Fibroblast of pulmonary artery (primary cell): ENCODE results near the gene ARHGEF12.

ENCODE experiments used
- DNase-seq: peaks from one replicate; pipeline ENCODE4 v3.0.0-alpha.2; 2010; ENCODE audit warnings: low read depth
- H3K4me3 ChIP-seq: replicated peaks from 2 replicates; pipeline ENCODE4 v1.5.1; 2011; ENCODE audit warnings: low read depth, mild to moderate bottlenecking, control low read depth, low read length, moderate library complexity
- TF ChIP-seq, protein P1 (sequence below): IDR thresholded peaks from 2 replicates; pipeline ENCODE4 v1.5.1; 2011; ENCODE audit warnings: mild to moderate bottlenecking, control low read depth, low read length, inconsistent platforms; ENCODE audit errors: missing control alignments

ARHGEF12 gene

DNA sequence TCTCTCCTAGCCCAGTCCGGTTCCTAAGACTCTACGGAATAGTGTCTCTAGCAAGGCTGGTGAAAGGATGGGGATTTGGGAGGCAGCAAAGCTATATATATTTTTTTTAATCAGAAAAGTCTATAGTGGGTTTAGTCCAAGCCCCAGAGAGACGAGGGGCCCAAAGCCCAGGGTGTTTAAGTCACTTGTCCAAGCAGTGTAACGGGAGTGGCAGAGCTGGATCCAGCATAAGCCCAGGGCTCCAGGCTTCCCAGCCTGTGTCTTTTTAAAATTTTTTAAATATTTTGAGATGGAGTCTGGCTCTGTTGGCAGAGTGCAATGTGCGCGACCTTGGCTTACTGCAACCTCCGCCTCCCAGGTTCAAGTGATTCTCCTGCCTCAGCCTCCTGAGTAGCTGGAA is 182.1 kb downstream of the ARHGEF12 start:
- TF ChIP-seq, protein P1, sequence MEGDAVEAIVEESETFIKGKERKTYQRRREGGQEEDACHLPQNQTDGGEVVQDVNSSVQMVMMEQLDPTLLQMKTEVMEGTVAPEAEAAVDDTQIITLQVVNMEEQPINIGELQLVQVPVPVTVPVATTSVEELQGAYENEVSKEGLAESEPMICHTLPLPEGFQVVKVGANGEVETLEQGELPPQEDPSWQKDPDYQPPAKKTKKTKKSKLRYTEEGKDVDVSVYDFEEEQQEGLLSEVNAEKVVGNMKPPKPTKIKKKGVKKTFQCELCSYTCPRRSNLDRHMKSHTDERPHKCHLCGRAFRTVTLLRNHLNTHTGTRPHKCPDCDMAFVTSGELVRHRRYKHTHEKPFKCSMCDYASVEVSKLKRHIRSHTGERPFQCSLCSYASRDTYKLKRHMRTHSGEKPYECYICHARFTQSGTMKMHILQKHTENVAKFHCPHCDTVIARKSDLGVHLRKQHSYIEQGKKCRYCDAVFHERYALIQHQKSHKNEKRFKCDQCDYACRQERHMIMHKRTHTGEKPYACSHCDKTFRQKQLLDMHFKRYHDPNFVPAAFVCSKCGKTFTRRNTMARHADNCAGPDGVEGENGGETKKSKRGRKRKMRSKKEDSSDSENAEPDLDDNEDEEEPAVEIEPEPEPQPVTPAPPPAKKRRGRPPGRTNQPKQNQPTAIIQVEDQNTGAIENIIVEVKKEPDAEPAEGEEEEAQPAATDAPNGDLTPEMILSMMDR: no peak
- no peak overlapping the region for H3K4me3 ChIP-seq
- DNase-seq: no peak

DNA sequence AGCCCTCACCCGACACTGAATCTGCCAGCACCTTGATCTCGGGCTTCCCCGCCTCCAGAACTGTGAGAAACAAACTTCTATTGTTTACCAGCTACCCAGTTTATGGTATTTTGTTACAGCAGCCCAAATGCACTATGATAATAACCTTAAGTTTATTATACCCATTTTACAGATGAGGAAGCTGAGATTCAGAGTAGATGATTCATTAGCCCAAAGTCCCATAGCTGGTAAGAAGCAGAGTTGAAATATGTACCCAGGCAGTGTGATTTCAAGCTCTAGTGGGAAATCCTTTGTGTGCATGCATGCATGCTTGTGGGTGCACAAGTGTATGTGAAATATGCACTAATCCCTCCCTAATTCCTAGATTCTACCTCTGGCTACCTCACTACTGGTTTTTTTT is 183.3 kb downstream of the ARHGEF12 start:
- TF ChIP-seq, protein P1: no peak
- no peak overlapping the region for H3K4me3 ChIP-seq
- DNase-seq: no peak

DNA sequence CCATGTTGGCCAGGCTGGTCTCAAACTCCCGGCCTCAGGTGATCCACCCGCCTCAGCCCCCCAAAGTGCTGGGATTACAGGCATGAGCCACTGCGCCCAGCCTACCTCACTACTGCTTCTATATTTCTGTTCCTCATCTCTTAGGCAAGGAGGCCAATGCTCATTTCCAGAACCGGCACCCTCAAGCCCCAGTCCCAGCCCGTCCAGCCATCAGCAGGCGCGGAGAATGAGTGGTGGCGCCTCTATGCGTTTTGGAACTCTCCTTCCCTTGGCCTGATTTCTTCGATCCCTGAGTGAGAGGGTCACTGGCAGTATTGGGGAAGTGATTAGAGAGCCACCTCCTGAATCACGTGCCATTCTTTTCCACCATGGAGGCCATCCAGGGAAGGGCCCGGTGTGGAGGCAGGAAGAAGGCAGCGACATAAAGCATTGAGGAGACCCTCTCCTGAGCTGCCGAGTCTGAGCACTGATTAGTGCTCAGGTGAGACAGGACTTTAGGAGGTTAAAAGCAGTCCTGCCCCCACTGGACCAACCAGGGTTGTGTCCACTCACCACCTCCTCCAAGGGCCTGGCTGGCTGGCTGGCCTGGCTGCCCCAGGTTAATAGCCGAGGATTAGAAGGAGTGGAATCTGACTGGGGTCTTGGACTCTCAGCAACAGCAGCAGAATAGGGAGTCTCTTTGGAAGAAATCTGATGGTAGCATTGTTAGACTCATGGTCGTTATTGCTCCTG is 184.0 kb downstream of the ARHGEF12 start:
- TF ChIP-seq, protein P1: no peak
- H3K4me3 ChIP-seq: no peak overlapping the region
- DNase-seq: no peak

DNA sequence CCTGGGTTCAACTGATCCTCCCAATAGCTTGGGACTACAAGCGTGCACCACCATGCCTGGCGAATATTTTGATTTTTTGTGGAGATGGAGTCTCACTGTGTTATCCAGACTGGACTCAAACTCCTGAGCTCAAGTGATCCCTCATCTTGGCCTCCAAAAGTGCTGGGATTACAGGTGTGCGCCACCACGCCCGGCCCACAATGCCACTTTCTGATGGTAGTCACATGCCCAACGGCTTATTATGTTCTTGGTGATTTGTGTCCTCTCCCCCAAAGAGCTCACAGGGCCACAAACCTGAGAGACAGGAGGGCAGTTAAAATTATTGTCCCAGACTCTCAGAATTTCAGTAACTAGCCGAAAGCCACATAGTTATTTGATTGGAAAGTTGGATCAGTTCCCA is 185.0 kb downstream of the ARHGEF12 start:
- no peak overlapping the region for H3K4me3 ChIP-seq
- DNase-seq: no peak
- TF ChIP-seq, protein P1: no peak

DNA sequence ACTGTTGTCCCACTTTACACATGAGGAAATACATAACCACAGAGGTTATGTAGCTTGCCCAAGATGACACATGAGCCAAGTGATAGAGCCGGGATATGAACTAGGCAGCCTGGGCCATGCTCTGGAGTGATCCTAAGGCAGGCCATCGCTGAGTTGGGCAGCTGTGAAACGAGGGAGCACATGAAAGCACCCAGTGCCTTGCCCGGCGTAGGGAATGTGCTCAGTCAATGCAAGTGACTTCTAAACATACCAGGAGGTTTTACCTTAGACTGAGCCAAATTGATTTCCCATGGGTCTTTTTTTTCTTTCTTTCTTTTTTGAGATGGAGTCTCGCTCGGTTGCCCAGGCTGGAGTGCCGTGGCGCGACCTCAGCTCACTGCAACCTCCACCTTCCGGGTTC is 185.8 kb downstream of the ARHGEF12 start:
- H3K4me3 ChIP-seq: no peak overlapping the region
- TF ChIP-seq, protein P1: no peak
- no peak for DNase-seq

DNA sequence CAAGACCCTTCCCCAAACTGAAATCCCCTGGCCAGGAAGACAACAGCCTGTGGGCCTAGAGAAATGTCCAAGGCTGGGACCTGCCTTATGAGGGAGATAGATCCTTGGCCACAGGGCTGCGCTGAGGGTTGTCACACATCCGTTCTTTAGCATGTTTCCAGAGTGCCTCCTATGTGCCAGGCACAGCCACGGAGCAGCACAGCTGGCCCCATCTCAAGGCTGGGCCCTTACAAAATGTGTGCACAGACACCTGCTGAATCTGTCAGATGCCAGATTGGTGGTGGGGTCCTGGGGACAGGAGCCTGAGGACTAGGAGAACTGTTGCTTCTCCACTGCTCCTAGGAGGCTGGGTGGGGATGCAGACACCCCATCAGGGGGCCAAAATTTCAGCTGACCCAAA is 186.5 kb downstream of the ARHGEF12 start:
- DNase-seq: no peak

DNA sequence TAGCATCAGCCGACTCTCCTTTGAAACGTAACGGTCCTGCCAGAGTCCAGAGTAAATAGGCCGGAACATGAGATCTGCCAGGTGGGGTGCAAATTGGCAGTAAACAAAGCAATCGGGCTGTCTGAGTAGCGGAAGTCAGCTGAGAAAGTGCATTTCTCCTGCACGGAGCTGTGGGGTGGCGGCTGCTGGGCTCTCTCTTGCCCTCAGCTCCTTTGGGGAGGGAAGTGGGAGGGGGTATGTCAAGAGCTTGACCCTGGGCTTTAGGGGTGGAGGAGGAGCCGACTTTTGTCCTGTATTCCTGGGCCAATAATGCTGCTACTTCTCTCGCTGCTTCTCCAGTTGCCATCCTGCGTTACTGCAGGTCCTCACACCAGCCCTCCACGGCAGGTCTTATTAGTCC is 187.0 kb downstream of the ARHGEF12 start:
- no peak overlapping the region for H3K4me3 ChIP-seq
- DNase-seq: no peak
- TF ChIP-seq, protein P1: no peak

More for the DNA sequence above, 186.5 kb downstream of the ARHGEF12 start:
- H3K4me3 ChIP-seq: no peak overlapping the region
- TF ChIP-seq, protein P1: no peak
